Mesothelial cell of epicardium (in vitro differentiated cells): Measurements from ENCODE around the gene RORB. TPM values are rescaled to one million over a fixed set of nuclear protein-coding genes. Genes with fewer than 3 reads are reported as not detected.

Experiments
- DNase-seq, 2 experiments: peaks; one replicate each; pipeline ENCODE4 v3.0.0; 2021; ENCODE audit warnings: low spot score in 2 of 2; ENCODE audit not compliant: unreplicated experiment in 2 of 2
- H3K27ac Mint-ChIP-seq: 2 replicates; pipeline ENCODE4 v1.8.0; 2021; ENCODE audit warnings: mixed read lengths
- H3K27me3 Mint-ChIP-seq: 2 replicates; pipeline ENCODE4 v1.8.0; 2021; ENCODE audit warnings: low read depth, mixed read lengths
- H3K36me3 Mint-ChIP-seq: 2 replicates; pipeline ENCODE4 v1.8.0; 2021; ENCODE audit warnings: mixed read lengths
- H3K4me1 Mint-ChIP-seq: 2 replicates; pipeline ENCODE4 v1.8.0; 2021; ENCODE audit warnings: mixed read lengths
- H3K4me3 Mint-ChIP-seq: 2 replicates; pipeline ENCODE4 v1.8.0; 2021; ENCODE audit warnings: mild to moderate bottlenecking, moderate library complexity, mixed read lengths
- H3K9me3 Mint-ChIP-seq: 2 replicates; pipeline ENCODE4 v1.8.0; 2021; ENCODE audit warnings: mixed read lengths
- CTCF ChIP-seq: fragments of 200-600 bp; sonication (generic); IDR thresholded peaks from one replicate; pipeline ENCODE4 v1.5.0; 2021; ENCODE audit warnings: antibody characterized with exemption; ENCODE audit not compliant: unreplicated experiment
- total RNA-seq: library from RNA; stranded (reverse); gene quantifications from 3 replicates; pipeline ENCODE4 v1.2.1, GENCODE V29; 2021

Gene RORB
- total RNA-seq, 1 donor from 2014 or later: 0.38 TPM

GRCh38 chr9:74726581-74726980 is 229.4 kb downstream of the RORB start:
- no peak for DNase-seq
- TF ChIP-seq CTCF: no peak
- H3K27me3 Mint-ChIP-seq: peaks cover 7% of the 10 kb centered on the region
- H3K36me3 Mint-ChIP-seq: no peaks in the 10 kb centered on the region
- no peak overlapping the region for H3K4me3 Mint-ChIP-seq
- H3K4me1 Mint-ChIP-seq: peaks cover 45% of the 10 kb centered on the region
- no peak overlapping the region for H3K27ac Mint-ChIP-seq
- H3K9me3 Mint-ChIP-seq: no peaks in the 10 kb centered on the region

GRCh38 chr9:74728176-74728575 is 231.0 kb downstream of the RORB start:
- H3K9me3 Mint-ChIP-seq: no peaks in the 10 kb centered on the region
- DNase-seq: no peak
- H3K27me3 Mint-ChIP-seq: peaks cover 11% of the 10 kb centered on the region
- peaks cover 35% of the 10 kb centered on the region for H3K4me1 Mint-ChIP-seq
- no peak overlapping the region for H3K27ac Mint-ChIP-seq
- H3K36me3 Mint-ChIP-seq: no peaks in the 10 kb centered on the region
- TF ChIP-seq CTCF: no peak
- no peak overlapping the region for H3K4me3 Mint-ChIP-seq

GRCh38 chr9:74729136-74729695 is 232.1 kb downstream of the RORB start:
- Mint-ChIP-seq H3K27ac (peak overlapping the region; percentile 10), H3K27me3 (peaks cover 11% of the 10 kb centered on the region), H3K4me1 (peaks cover 35% of the 10 kb centered on the region), H3K9me3 (no peaks in the 10 kb centered on the region), H3K36me3 (no peaks in the 10 kb centered on the region), H3K4me3 (peak overlapping the region; percentile 16)
- DNase-seq: no peak
- no peak for TF ChIP-seq CTCF

- H3K9me3 Mint-ChIP-seq: no peaks in the 10 kb centered on the region
- H3K4me1 Mint-ChIP-seq: no peaks in the 10 kb centered on the region
- TF ChIP-seq CTCF: no peak
- H3K27ac Mint-ChIP-seq: no peak overlapping the region
- no peak for DNase-seq
- H3K27me3 Mint-ChIP-seq: peaks cover 19% of the 10 kb centered on the region
- H3K4me3 Mint-ChIP-seq: no peak overlapping the region
- H3K36me3 Mint-ChIP-seq: no peaks in the 10 kb centered on the region
Observed at GRCh38 chr9:74735761-74736160, 238.6 kb downstream of the RORB start.

- Mint-ChIP-seq H3K9me3 (no peaks in the 10 kb centered on the region), H3K4me1 (no peaks in the 10 kb centered on the region), H3K36me3 (no peaks in the 10 kb centered on the region), H3K27me3 (peaks cover 21% of the 10 kb centered on the region), H3K4me3 (no peak overlapping the region), H3K27ac (no peak overlapping the region)
- no peak for TF ChIP-seq CTCF
- no peak for DNase-seq
Observed at GRCh38 chr9:74736646-74737045, 239.5 kb downstream of the RORB start.
